ENCODE data around the gene CFAP20.

Gene CFAP20

GRCh38 chr16:58123896-58124600 is 5.1 kb downstream of the CFAP20 start:
- no peak for DNase-seq

- no peak for DNase-seq
Observed at GRCh38 chr16:58121132-58121531, 8.0 kb downstream of the CFAP20 start.

GRCh38 chr16:58120234-58120633 is 8.9 kb downstream of the CFAP20 start:
- no peak for DNase-seq

- no peak for DNase-seq
Observed at GRCh38 chr16:58119509-58119845, 9.7 kb downstream of the CFAP20 start.

GRCh38 chr16:58118801-58119508 is 10.2 kb downstream of the CFAP20 start:
- DNase-seq, result no peak

- DNase-seq, result no peak
Observed at GRCh38 chr16:58116529-58116928, 12.7 kb downstream of the CFAP20 start.

GRCh38 chr16:58116081-58116480 is 13.1 kb downstream of the CFAP20 start:
- DNase-seq, result no peak

GRCh38 chr16:58114827-58115825 is 14.1 kb downstream of the CFAP20 start:
- DNase-seq, result no peak

- DNase-seq, result no peak
Observed at GRCh38 chr16:58111302-58111627, 17.9 kb downstream of the CFAP20 start.

GRCh38 chr16:58110571-58111301 is 18.4 kb downstream of the CFAP20 start:
- no peak for DNase-seq

- no peak for DNase-seq
Observed at GRCh38 chr16:58109881-58110280, 19.3 kb downstream of the CFAP20 start.

GRCh38 chr16:58109330-58109729 is 19.9 kb downstream of the CFAP20 start:
- no peak for DNase-seq

- no peak for DNase-seq
Observed at GRCh38 chr16:58107709-58108108, 21.5 kb downstream of the CFAP20 start.

GRCh38 chr16:58107228-58107627 is 22.0 kb downstream of the CFAP20 start:
- no peak for DNase-seq

GRCh38 chr16:58105631-58106030 is 23.6 kb downstream of the CFAP20 start:
- no peak for DNase-seq

- no peak for DNase-seq
Observed at GRCh38 chr16:58102665-58103392, 26.4 kb downstream of the CFAP20 start.

GRCh38 chr16:58099956-58100300 is 29.3 kb downstream of the CFAP20 start:
- DNase-seq, result no peak

GRCh38 chr16:58099097-58099955 is 29.9 kb downstream of the CFAP20 start:
- no peak for DNase-seq

GRCh38 chr16:58098207-58099096 is 30.7 kb downstream of the CFAP20 start:
- DNase-seq, result no peak

GRCh38 chr16:58096249-58096648 is 32.9 kb downstream of the CFAP20 start:
- DNase-seq, result no peak
